ENCODE results near the gene ANXA5. TPM values are rescaled to one million over a fixed set of nuclear protein-coding genes. Genes with fewer than 3 reads are reported as not detected.

ANXA5 gene
- total and polyA plus RNA-seq, 8 donors, result 70.2 to 210 (median 126) TPM

- FAIRE-seq, result no peak
- no peak for DNase-seq
- Histone ChIP-seq H3K9me3 (no peaks in the 10 kb centered on the region), H3K4me3 (no peak overlapping the region), H3K36me3 (peaks cover 0 to 24% (median 0%) of the 10 kb centered on the region in 3 donors), H3K27ac (no peak overlapping the region), H3K4me1 (peaks cover 21 to 35% (median 26%) of the 10 kb centered on the region in 3 donors), H3K27me3 (no peaks in the 10 kb centered on the region)
- intact Hi-C loops (cut with DNase I), result no loop called here
- no peak for TF ChIP-seq CTCF (IDR thresholded peaks at IDR 0.05)
- peak; percentile 44 to 46 (median 45) for ATAC-seq
- 51 to 52% methylated on average over 6 of the region's 6 CpGs for WGBS, 2 donors
Observed at GRCh38 chr4:121686255-121686654, 10.5 kb downstream of the ANXA5 start.

- TF ChIP-seq CTCF (IDR thresholded peaks at IDR 0.05), result no peak
Observed at GRCh38 chr4:121685257-121685656, 11.5 kb downstream of the ANXA5 start.

GRCh38 chr4:121684561-121684960 is 12.2 kb downstream of the ANXA5 start:
- Histone ChIP-seq H3K4me3 (no peak overlapping the region), H3K9me3 (no peaks in the 10 kb centered on the region), H3K27ac (no peak overlapping the region), H3K4me1 (peaks cover 11 to 20% (median 13%) of the 10 kb centered on the region in 3 donors), H3K36me3 (peaks cover 0 to 38% (median 8%) of the 10 kb centered on the region in 3 donors), H3K27me3 (no peaks in the 10 kb centered on the region)
- intact Hi-C loops (cut with DNase I), result no loop called here
- WGBS, 2 donors, result 91 to 94% methylated on average over 8 of the region's 8 CpGs
- TF ChIP-seq CTCF (IDR thresholded peaks at IDR 0.05), result no peak
- FAIRE-seq (no peak), ATAC-seq (no peak), DNase-seq (no peak)

More at GRCh38 chr4:121685257-121685656, 11.5 kb downstream of the ANXA5 start:
- H3K9me3 ChIP-seq, result no peaks in the 10 kb centered on the region
- WGBS, 2 donors, result 92 to 98% methylated on average over 2 of the region's 2 CpGs
- H3K4me1 ChIP-seq, result peaks cover 14 to 25% (median 20%) of the 10 kb centered on the region in 3 donors
- ATAC-seq, result no peak
- H3K27me3 ChIP-seq, result no peaks in the 10 kb centered on the region
- no peak for DNase-seq
- no peak overlapping the region for H3K27ac ChIP-seq
- no peak overlapping the region for H3K4me3 ChIP-seq
- intact Hi-C loops (cut with DNase I), result no loop called here
- H3K36me3 ChIP-seq, result peaks cover 0 to 34% (median 7%) of the 10 kb centered on the region in 3 donors
- no peak for FAIRE-seq

- intact Hi-C loops (cut with DNase I), result no loop called here
- peaks cover 0 to 44% (median 8%) of the 10 kb centered on the region in 3 donors for H3K36me3 ChIP-seq
- no peak for ATAC-seq
- H3K9me3 ChIP-seq, result no peaks in the 10 kb centered on the region
- H3K27me3 ChIP-seq, result no peaks in the 10 kb centered on the region
- peak; percentile 61 for FAIRE-seq
- WGBS, 2 donors, result 93 to 96% methylated on average over 1 of the region's 1 CpG
- peaks cover 6 to 15% (median 8%) of the 10 kb centered on the region in 3 donors for H3K4me1 ChIP-seq
- no peak overlapping the region for H3K27ac ChIP-seq
- H3K4me3 ChIP-seq, result no peak overlapping the region
- DNase-seq, result no peak
- no peak for TF ChIP-seq CTCF (IDR thresholded peaks at IDR 0.05)
Observed at GRCh38 chr4:121684016-121684415, 12.8 kb downstream of the ANXA5 start.

- ATAC-seq (no peak), FAIRE-seq (no peak), DNase-seq (no peak)
- H3K36me3 ChIP-seq, result peaks cover 0 to 61% (median 8%) of the 10 kb centered on the region in 3 donors
- WGBS, 2 donors, result 85 to 86% methylated on average over 3 of the region's 3 CpGs
- H3K4me3 ChIP-seq, result no peak overlapping the region
- peaks cover 0 to 5% (median 0%) of the 10 kb centered on the region in 3 donors for H3K4me1 ChIP-seq
- intact Hi-C loops (cut with DNase I), result no loop called here
- H3K9me3 ChIP-seq, result no peaks in the 10 kb centered on the region
- no peak for TF ChIP-seq CTCF (IDR thresholded peaks at IDR 0.05)
- H3K27ac ChIP-seq, result no peak overlapping the region
- no peaks in the 10 kb centered on the region for H3K27me3 ChIP-seq
Observed at GRCh38 chr4:121680571-121680970, 16.2 kb downstream of the ANXA5 start.

Measured in pancreas (tissue), 10 donors.